Pancreas (tissue), 10 donors: Measurements from ENCODE around the gene F7. TPM values are rescaled to one million over a fixed set of nuclear protein-coding genes. Genes with fewer than 3 reads are reported as not detected.

Source experiments
- ATAC-seq, 4 donors: fragments of 200-7000 bp; cut with Tn5 transposase; one replicate each; pipeline versions ENCODE4 v1.8.0 to v1.9.1; 2020; ENCODE audit warnings: mild to moderate bottlenecking in 4 of 4, moderate library complexity in 4 of 4
- DNase-seq, 6 donors: peaks; one replicate each; pipeline ENCODE4 v3.0.0-alpha.2; 2020
- FAIRE-seq: peaks from 2 replicates; lab custom pipeline; 2012; peaks lifted over from hg19 to GRCh38; lab: Jason Lieb, UNC
- H3K27ac ChIP-seq, 4 donors: fragments of 200-600 bp; sonication (generic); 1 replicate in 3 of 4; 2 replicates in 1 of 4; pipeline versions ENCODE4 v1.5.0 to v1.8.0; 2020
- H3K27me3 ChIP-seq, 4 donors: fragments of 200-600 bp; one replicate each; pipeline ENCODE4 v1.8.0; 2021
- H3K36me3 ChIP-seq, 3 donors: fragments of 200-600 bp; sonication (generic) in 1 of 3; one replicate each; pipeline versions ENCODE4 v1.5.0 to v1.8.0; 2020 to 2021
- H3K4me1 ChIP-seq, 3 donors: fragments of 200-600 bp; one replicate each; pipeline ENCODE4 v1.8.0; 2021
- H3K4me3 ChIP-seq, 4 donors: fragments of 200-600 bp; sonication (generic) in 2 of 4; one replicate each; pipeline versions ENCODE4 v1.5.0 to v1.8.0; 2020 to 2021
- H3K9me3 ChIP-seq, 4 donors: fragments of 200-600 bp; one replicate each; pipeline ENCODE4 v1.8.0; 2021
- CTCF ChIP-seq, 4 donors: fragments of 200-600 bp; sonication (generic) in 3 of 4; IDR thresholded peaks; one replicate each; pipeline versions ENCODE4 v1.5.0 to v1.8.0; 2021; ENCODE audit warnings: antibody characterized with exemption in 4 of 4
- WGBS, 2 donors: extraction: QIAGEN DNeasy Blood & Tissue Kit; methylation state at CpG; one replicate each; pipeline ENCODE4 v1.1.7; 2013; 5-methylcytosine and 5-hydroxymethylcytosine counted together
- intact Hi-C, 3 donors: fragments of 100-400 bp; cut with DNase I; formaldehyde crosslinking; loops; one replicate each; pipeline versions ENCODE4 v1.11.1 to v1.14.2; 2022
- polyA plus RNA-seq, 2 donors: library from polyadenylated mRNA; stranded (reverse); fragments of 200-250 nt; gene quantifications; one replicate each; pipeline ENCODE4 v1.2.3, GENCODE V29; 2013
- total RNA-seq, 6 donors: library from RNA; stranded (reverse); fragmentation: NEBNext Ultra II Directional in 4 of 6; extraction: Animal tissue kit (Norgen Biotek cat#: 25700) in 4 of 6; gene quantifications; one replicate each; pipeline versions ENCODE4 v1.2.1 to v1.2.4, GENCODE V29; 2021 to 2023
- donor health status: healthy with polysubstance abuse.
- donor health status: DM: no; HTN: no; CAD: no; lungs with moderate emphysema.
- donor health status: DM: no; HTN: no; CAD: no.
- donor health status: control.
- donor health status: control.
- donor health status: Bipolar disorder and iron deficiency.
- donor health status: DM: yes; HTN: yes; CAD: no.
- donor health status: DM: no; HTN: no; CAD: no.
- donor health status: DM: no; HTN: no; CAD: no.
- donor health status: DM: yes; HTN: yes; CAD: no.

The F7 gene
- total and polyA plus RNA-seq, 8 donors, result 0.13 to 0.96 (median 0.23) TPM; not detected in 2

- intact Hi-C loops, result no loop called here
- H3K9me3 ChIP-seq, result no peaks in the 10 kb centered on the region
- H3K4me3 ChIP-seq, result no peak overlapping the region
- ATAC-seq (no peak), DNase-seq (peak in 2 of 6 donors; percentile 43 to 47), FAIRE-seq (no peak)
- H3K36me3 ChIP-seq, result peaks cover 0 to 31% (median 0%) of the 10 kb centered on the region in 3 donors
- TF ChIP-seq CTCF (IDR thresholded peaks at IDR 0.05), result no peak
- WGBS, 2 donors, result 91 to 92% methylated on average over 40 of the region's 40 CpGs
- H3K27me3 ChIP-seq, result no peaks in the 10 kb centered on the region
- no peaks in the 10 kb centered on the region for H3K4me1 ChIP-seq
- H3K27ac ChIP-seq, result no peak overlapping the region
These were observed 17.5 kb upstream of the F7 start for GRCh38 chr13:113087923-113088690.

- H3K36me3 ChIP-seq, result peaks cover 0 to 31% (median 0%) of the 10 kb centered on the region in 3 donors
- no peak overlapping the region for H3K4me3 ChIP-seq
- no peak overlapping the region for H3K27ac ChIP-seq
- FAIRE-seq (no peak), ATAC-seq (no peak), DNase-seq (peak in 3 of 6 donors; percentile 5 to 43 (median 42))
- H3K9me3 ChIP-seq, result no peaks in the 10 kb centered on the region
- H3K4me1 ChIP-seq, result no peaks in the 10 kb centered on the region
- no peaks in the 10 kb centered on the region for H3K27me3 ChIP-seq
- TF ChIP-seq CTCF (IDR thresholded peaks at IDR 0.05), result no peak
- 92 to 94% methylated on average over 17 of the region's 17 CpGs for WGBS, 2 donors
- intact Hi-C loops, result no loop called here
These were observed 16.9 kb upstream of the F7 start for GRCh38 chr13:113088691-113089020.

- WGBS, 2 donors, result 90% methylated on average over 36 of the region's 36 CpGs
- ATAC-seq (no peak), DNase-seq (peak in 3 of 6 donors; percentile 8 to 35 (median 34)), FAIRE-seq (no peak)
- Histone ChIP-seq H3K27ac (no peak overlapping the region), H3K4me1 (no peaks in the 10 kb centered on the region), H3K9me3 (no peaks in the 10 kb centered on the region), H3K4me3 (no peak overlapping the region), H3K27me3 (no peaks in the 10 kb centered on the region), H3K36me3 (peaks cover 0 to 31% (median 0%) of the 10 kb centered on the region in 3 donors)
- TF ChIP-seq CTCF (IDR thresholded peaks at IDR 0.05), result no peak
- intact Hi-C loops, result no loop called here
These were observed 15.7 kb upstream of the F7 start for GRCh38 chr13:113089693-113090414.

- 88 to 90% methylated on average over 13 of the region's 13 CpGs for WGBS, 2 donors
- TF ChIP-seq CTCF (IDR thresholded peaks at IDR 0.05), result no peak
- H3K36me3 ChIP-seq, result peaks cover 0 to 31% (median 0%) of the 10 kb centered on the region in 3 donors
- DNase-seq, result peak in 1 of 6 donors; percentile 39
- no peaks in the 10 kb centered on the region for H3K4me1 ChIP-seq
- H3K27ac ChIP-seq, result no peak overlapping the region
- ATAC-seq, result no peak
- H3K4me3 ChIP-seq, result no peak overlapping the region
- intact Hi-C loops, result no loop called here
- FAIRE-seq, result no peak
- no peaks in the 10 kb centered on the region for H3K27me3 ChIP-seq
- H3K9me3 ChIP-seq, result no peaks in the 10 kb centered on the region
These were observed 15.2 kb upstream of the F7 start for GRCh38 chr13:113090415-113090770.
